Measurements from ENCODE around the gene SLC24A3.
A peak's percentile ranks its signal among the peaks of the same experiment; 100 is the strongest.

SLC24A3 gene

GRCh38 chr20:19557291-19557690 is 344.8 kb downstream of the SLC24A3 start:
- no peak overlapping the region for H3K4me3 ChIP-seq (replicated peaks in 1 of 2; ENCODE audit: low read depth in 2 of 2, low read length in 2 of 2)
- no peak for TF ChIP-seq CTCF (IDR thresholded peaks at IDR 0.05; ENCODE audit: low read depth, low read length)
- no peak for DNase-seq (ENCODE audit: low read depth in 2 of 2)

GRCh38 chr20:19560881-19561480 is 348.5 kb downstream of the SLC24A3 start:
- H3K4me3 ChIP-seq (replicated peaks in 1 of 2; ENCODE audit: low read depth in 2 of 2, low read length in 2 of 2): no peak overlapping the region
- DNase-seq (ENCODE audit: low read depth in 2 of 2): peak; percentile 8 to 18
- no peak for TF ChIP-seq CTCF (IDR thresholded peaks at IDR 0.05; ENCODE audit: low read depth, low read length)

- H3K4me3 ChIP-seq (replicated peaks in 1 of 2; ENCODE audit: low read depth in 2 of 2, low read length in 2 of 2): no peak overlapping the region
- no peak for DNase-seq (ENCODE audit: low read depth in 2 of 2)
- no peak for TF ChIP-seq CTCF (IDR thresholded peaks at IDR 0.05; ENCODE audit: low read depth, low read length)
These were observed 350.0 kb downstream of the SLC24A3 start for GRCh38 chr20:19562426-19562825.

GRCh38 chr20:19564261-19564660 is 351.8 kb downstream of the SLC24A3 start:
- no peak for DNase-seq (ENCODE audit: low read depth in 2 of 2)
- no peak overlapping the region for H3K4me3 ChIP-seq (replicated peaks in 1 of 2; ENCODE audit: low read depth in 2 of 2, low read length in 2 of 2)
- TF ChIP-seq CTCF (IDR thresholded peaks at IDR 0.05; ENCODE audit: low read depth, low read length): no peak

- peak in 1 of 2 donors; percentile 53 for DNase-seq (ENCODE audit: low read depth in 2 of 2)
- H3K4me3 ChIP-seq (replicated peaks in 1 of 2; ENCODE audit: low read depth in 2 of 2, low read length in 2 of 2): no peak overlapping the region
- TF ChIP-seq CTCF (IDR thresholded peaks at IDR 0.05; ENCODE audit: low read depth, low read length): no peak
These were observed 353.3 kb downstream of the SLC24A3 start for GRCh38 chr20:19565736-19566135.

GRCh38 chr20:19566226-19566945 is 353.9 kb downstream of the SLC24A3 start:
- peak; percentile 41 to 75 for DNase-seq (ENCODE audit: low read depth in 2 of 2)
- no peak overlapping the region for H3K4me3 ChIP-seq (replicated peaks in 1 of 2; ENCODE audit: low read depth in 2 of 2, low read length in 2 of 2)
- TF ChIP-seq CTCF (IDR thresholded peaks at IDR 0.05; ENCODE audit: low read depth, low read length): no peak

Data from cardiac fibroblast (primary cell).